Anterior cingulate cortex (tissue), 58 donors: ENCODE measurements around the gene SENP2.
A peak's percentile ranks its signal among the peaks of the same experiment; 100 is the strongest.
"Not testable (repeated sequence)": the region's sequence is repeated elsewhere in the genome, so short reads cannot be mapped to it uniquely, and the experiment has no call there.

Experiments
- DNase-seq, 58 donors: peaks; one replicate each; lab custom pipeline; 2025; lab: John Stamatoyannopoulos, UW

SENP2 gene

DNA sequence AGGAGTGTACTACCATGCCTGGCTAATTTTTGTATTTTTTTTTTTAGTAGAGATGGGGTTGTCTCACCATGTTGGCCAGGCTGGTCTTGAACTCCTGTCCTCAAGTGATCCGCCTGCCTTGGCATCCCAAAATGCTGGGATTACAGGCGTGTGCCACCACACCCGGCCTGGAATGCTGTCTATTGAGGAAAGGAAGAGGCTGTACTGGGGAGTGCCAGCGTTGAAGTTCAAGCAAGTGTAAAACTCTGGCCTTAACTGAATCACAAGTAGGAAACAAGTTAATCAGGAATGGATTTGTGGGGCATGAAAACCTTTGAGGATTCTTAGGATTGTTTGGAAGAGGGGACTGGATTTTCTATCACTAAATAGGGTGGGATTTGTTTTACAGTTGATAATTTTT lies 1.4 kb upstream of the SENP2 start:
- no peak for DNase-seq

DNA sequence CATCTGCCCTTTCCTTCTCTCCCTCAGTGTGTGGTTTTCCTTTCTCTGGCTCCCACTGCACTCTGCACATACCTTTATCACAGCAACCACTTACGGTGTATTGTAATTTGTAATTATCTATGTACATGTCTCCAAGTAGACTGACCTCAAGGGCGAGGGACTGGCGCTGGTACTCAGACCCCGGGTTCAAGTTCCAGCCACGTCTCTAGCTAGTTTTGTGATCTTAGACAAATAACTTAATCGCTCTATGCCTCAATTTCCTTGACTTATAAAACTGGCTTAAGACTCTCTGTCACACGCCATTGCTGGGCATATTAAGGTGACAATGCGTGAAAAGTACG lies 607 bp upstream of the SENP2 start:
- DNase-seq = peak in 1 of 58 donors; percentile 70

- peak in 1 of 58 donors; percentile 44 for DNase-seq
Observed at GRCh38 chr3:185586686-185587039, 568 bp downstream of the SENP2 start.

GRCh38 chr3:185594073-185594472 lies 8.0 kb downstream of the SENP2 start:
- DNase-seq = no peak

GRCh38 chr3:185595526-185595925 lies 9.4 kb downstream of the SENP2 start:
- no peak for DNase-seq

DNA sequence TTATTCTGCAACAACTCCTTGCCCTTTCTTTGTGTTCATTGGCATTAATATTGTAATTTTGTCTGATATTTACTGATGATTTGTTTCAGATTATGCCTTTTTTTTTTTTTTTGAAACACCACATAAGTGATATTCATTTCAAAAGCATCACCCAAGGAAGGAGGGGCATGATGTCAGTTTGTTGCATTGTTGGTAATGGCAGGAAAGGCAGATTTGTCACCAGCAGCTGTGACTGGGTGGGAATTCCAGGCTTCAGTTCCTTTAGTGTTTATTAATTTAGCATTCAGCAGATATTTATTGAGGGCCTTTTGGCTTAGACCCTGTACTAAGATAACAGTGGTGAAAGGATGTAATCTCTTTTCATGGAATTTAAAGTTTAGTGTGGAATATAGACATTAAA lies 19.5 kb downstream of the SENP2 start:
- no peak for DNase-seq

DNA sequence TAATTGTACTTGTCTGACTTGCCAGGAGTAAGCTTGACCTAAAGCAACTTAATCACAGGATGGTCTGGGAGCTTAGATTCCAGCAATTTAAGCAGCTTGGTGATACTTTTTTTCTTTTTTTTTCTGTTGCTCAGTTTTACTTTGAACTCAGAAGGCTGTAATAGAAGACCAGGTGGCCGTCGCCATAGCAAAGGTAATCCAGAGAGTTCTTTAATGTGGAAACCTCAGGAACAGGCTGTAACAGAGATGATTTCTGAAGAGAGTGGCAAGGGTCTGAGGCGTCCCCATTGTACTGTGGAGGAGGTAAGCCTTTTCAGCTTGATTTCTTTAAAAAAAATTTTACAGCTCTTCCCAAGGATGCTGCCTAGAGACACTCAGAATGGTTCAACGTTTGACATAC lies 20.1 kb downstream of the SENP2 start:
- no peak for DNase-seq

DNA sequence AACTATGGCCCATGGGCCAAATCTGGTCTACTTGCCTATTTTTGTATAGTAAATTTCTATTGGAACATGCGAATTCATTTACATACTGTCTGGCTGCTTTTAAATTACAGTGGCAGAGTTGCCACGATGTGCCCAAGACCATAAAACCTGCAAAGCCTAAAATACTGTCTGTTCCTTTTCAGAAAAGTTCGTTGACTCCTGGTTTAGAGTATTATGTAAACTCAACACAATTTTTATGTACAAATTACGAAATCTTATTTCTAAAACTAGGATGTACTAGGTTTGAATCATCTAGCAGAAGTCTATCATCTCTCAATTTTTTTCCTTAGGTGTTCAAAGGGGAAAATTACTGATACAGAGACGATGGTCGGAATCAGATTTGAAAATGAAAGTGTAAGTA lies 26.9 kb downstream of the SENP2 start:
- DNase-seq = no peak

GRCh38 chr3:185623939-185624665 lies 38.0 kb downstream of the SENP2 start:
- no peak for DNase-seq

- no peak for DNase-seq
Observed at GRCh38 chr3:185625784-185626183, 39.7 kb downstream of the SENP2 start.

GRCh38 chr3:185629554-185630181 lies 43.6 kb downstream of the SENP2 start:
- no peak for DNase-seq

DNA sequence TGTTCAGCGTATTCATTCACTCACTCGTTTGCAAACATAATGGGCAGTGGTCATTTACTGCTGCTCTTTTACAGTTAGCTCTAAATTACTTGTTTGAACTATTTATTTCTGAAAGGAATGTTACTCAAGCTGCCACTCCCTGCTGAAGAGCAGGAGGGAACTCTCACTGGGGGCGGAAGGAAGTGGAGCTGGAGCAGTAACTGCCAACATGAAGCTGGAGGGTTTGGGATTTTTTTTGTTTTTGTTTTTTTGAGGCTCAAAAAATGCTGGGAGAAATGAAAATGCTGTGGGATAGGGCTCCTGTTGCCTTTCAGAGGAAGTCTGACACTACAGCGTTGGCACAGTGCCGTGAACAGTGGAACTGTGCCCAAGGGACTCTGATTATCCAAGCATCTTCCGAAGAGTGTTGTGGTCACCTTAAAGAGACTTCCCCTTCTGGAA lies 44.1 kb downstream of the SENP2 start:
- DNase-seq = peak in 12 of 58 donors; percentile 3 to 71 (median 10)

GRCh38 chr3:185631108-185631507 lies 45.0 kb downstream of the SENP2 start:
- DNase-seq = no peak

- DNase-seq = peak in 1 of 58 donors; percentile 17
Observed at GRCh38 chr3:185631508-185632206, 45.6 kb downstream of the SENP2 start.

- DNase-seq = no peak
Observed at GRCh38 chr3:185632996-185633395, 46.9 kb downstream of the SENP2 start.

DNA sequence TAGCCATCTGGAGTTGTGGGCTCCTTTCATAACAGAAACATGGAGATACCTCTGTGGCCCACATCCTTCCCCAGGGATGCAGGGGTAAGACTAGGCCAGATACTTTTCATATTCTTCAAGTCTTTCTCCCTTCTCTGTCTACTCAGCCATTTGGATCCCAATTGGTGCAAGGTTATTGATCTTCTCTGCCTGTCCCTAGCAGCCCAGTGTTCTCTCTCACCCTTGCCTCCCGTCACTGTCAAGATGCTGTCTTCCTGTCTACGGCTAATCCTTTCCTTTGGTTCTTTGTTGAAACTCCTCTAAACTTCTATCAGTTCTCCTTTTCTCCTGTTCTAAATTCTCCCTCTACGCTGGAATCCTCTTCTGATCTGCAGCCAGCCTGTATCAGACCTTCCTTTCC lies 51.3 kb downstream of the SENP2 start:
- no peak for DNase-seq

DNA sequence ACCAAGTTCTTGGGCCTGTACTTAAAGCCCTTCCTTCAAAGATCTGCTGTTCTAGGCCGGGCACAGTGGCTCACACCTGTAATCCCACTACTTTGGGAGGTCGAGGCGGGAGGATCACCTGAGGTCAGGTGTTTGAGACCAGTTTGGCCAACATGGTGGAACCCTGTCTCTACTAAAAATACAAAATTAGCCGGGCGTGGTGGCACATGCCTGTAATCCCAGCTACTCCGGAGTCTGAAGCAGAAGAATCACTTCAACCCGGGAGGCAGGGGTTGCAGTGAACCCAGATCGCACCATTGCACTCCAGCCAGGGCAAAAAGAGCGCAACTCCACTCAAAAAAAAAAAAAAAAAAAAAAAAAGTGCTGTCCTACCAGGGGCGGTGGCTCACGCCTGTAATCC lies 52.6 kb downstream of the SENP2 start:
- DNase-seq = not testable (repeated sequence)

- no peak for DNase-seq
Observed at GRCh38 chr3:185639632-185640206, 53.6 kb downstream of the SENP2 start.

DNA sequence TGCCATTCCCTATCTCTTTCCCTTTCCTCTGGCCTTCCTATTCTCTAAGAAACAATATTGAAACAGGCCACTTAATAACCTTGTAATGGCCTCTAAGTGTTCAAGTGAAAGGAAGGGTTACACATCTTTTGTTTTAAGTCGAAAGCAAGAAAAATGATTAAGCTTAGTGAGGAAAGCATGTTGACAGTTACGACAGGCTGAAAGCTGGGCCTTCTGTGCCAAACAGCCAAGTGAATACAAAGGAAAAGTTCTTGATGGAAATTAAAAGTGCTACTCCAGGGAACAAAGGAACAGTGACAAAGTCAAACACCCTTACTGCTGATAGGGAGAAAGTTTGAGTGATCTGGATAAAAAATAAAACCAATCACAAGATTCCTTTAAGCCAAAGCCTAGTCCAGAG lies 54.2 kb downstream of the SENP2 start:
- no peak for DNase-seq

DNA sequence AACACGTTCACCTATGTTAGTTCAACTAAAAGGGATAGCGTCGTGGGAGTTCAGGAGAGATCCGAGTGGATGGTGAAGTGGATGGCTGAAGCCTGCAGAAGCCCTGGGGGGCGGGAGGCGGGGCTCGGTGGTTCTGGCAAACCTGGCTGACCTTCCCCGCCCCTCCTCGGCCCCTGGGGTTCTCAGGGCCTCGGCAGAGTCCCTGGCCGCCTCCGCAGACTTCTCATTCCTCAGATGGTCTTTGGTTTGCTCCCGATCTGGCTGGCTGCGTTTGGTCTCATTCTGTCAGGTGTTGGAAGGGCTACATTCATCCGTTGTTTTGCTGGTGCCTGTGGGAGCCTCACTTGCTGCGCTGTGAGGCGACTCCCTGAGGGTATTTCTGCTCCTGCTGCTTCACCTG lies 59.1 kb downstream of the SENP2 start:
- not testable (repeated sequence) for DNase-seq

DNA sequence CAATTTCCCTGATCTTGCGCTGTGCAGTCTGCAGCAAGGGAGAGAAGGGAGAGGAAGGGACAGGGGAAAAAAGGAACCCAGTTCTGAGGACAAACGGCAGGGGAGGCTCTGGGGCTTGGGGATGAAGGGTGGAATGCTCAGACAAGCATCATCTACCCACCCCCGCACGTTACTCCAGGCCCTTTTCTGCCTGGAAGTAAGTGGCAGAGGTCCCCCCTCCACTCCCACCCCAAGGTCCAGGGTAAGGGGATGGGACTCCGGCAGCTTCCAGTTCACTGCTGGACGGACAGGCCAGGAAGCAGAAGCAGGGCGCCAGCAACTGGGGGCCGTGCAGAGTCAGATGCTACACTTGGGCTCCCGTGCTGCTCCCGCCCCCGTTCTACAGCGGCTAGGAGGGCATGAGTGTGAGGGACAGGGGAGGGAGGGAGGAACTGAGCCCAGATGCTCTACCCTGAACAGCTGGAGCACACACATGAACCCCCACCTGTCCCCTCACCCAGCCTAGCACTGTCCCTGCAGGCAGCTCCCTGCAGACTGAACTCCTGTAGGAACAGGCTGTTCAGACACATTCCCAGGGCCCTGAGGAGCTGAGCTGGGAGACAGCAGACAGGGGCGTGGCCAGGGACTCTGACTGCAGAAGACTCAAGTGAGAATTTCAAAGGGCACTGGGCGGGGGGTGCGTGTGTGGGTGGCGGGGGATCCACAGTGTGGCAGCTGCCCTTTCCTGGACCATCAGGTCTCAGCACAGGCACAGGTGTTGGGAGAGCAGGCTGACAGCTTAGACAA lies 59.7 kb downstream of the SENP2 start:
- DNase-seq = no peak
